Thoracic aorta (tissue), 2 donors: Measurements from ENCODE around the gene PRKCA. TPM values are rescaled to one million over a fixed set of nuclear protein-coding genes. Genes with fewer than 3 reads are reported as not detected.
"Not testable (repeated sequence)": the region's sequence is repeated elsewhere in the genome, so short reads cannot be mapped to it uniquely, and the experiment has no call there.

Source experiments
- ATAC-seq: fragments of 150-250 bp; one replicate; pipeline ENCODE4 v1.8.0; 2017; ENCODE audit warnings: low read depth; ENCODE audit not compliant: insufficient number of reproducible peaks, low FRiP score
- DNase-seq: peaks from one replicate; pipeline ENCODE4 v3.0.0-alpha.2; 2020; ENCODE audit warnings: low spot score
- H3K27ac ChIP-seq, 2 donors: fragments of 200-600 bp; sonication (generic); 1 replicate in 1 of 2; 2 replicates in 1 of 2; pipeline ENCODE4 v1.5.1; 2016; ENCODE audit warnings: mild to moderate bottlenecking in 2 of 2, moderate library complexity in 2 of 2
- H3K27me3 ChIP-seq: fragments of 200-600 bp; sonication (generic); replicated peaks from 2 replicates; pipeline ENCODE4 v1.6.0; 2016; ENCODE audit warnings: mild to moderate bottlenecking; ENCODE audit not compliant: insufficient read depth
- H3K36me3 ChIP-seq: fragments of 200-600 bp; sonication (generic); one replicate; pipeline ENCODE4 v1.5.1; 2016
- H3K4me1 ChIP-seq, 2 donors: fragments of 200-600 bp; sonication (generic); 1 replicate in 1 of 2; 2 replicates in 1 of 2; pipeline versions ENCODE4 v1.5.1 to v1.6.0; 2016; ENCODE audit warnings: low read depth in 2 of 2, mild to moderate bottlenecking in 1 of 2; ENCODE audit not compliant: control insufficient read depth in 1 of 2
- H3K4me3 ChIP-seq: fragments of 200-600 bp; sonication (generic); 2 replicates; pipeline ENCODE4 v1.5.1; 2016; ENCODE audit warnings: mild to moderate bottlenecking
- H3K9me3 ChIP-seq: fragments of 200-600 bp; sonication (generic); 2 replicates; pipeline ENCODE4 v1.5.1; 2016
- total RNA-seq, 2 donors: library from RNA; depleted of rRNA; stranded (reverse); fragments of >200 nt; gene quantifications; one replicate each; pipeline versions ENCODE4 v1.1.0 to v1.2.3, GENCODE V29; 2016
- TF ChIP-seq, protein P1 (sequence below): fragments of 200-600 bp; sonication (generic); IDR thresholded peaks from one replicate; pipeline ENCODE4 v1.5.1; 2019; ENCODE audit warnings: antibody characterized with exemption

PRKCA gene
- total RNA-seq = 10 to 100 TPM in 1 of 2 donors, 1 to 10 TPM in 1; 9.1 to 11.6 TPM

DNA sequence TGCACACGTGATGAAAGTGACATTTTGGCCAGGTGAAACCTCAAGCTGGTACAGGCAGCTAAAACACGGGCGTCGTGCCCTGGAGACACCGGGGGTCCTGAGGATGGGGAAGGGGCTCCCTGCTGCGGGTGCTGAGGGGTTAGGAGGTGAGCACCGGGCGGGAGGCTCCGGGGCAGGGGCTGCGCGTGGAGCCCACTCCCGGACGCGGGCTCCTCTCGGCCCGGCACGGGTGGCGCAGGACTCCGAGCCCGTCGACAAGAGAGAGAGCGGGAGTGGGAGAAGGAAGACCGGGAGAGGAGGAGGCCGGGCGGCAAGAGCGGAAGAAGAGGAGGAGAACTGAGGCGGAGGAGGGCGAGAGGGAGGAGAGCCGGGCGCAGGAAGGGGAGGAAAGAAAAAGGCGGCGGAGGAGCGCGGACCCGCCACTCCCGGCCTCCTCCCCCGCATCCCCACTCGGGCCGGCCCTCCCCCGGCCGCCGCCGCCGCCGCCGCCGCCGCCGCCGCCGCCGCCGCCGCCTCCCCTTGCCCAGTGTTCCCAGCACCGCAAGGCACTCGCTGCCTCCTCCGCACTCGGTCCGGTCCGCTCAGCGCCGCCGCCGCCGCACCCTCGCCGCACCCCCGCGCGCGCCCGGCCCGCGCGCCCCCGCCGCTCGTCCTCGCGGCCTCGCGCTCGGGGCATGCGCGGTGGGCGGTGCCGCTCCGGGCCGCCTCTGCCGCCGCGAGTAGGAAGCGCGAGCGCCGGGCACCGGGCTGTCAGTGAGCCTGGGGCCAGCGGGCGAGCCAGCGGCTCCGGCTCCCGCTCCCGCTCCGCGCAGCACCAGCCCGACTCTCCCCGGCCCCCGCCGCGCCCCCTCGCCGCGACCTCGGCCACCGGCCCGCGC lies at the start of gene PRKCA:
Gene PRKCA (plus strand): TSS at position 750 of the 878 bp plus-strand sequence.
- Histone ChIP-seq H3K27me3 (no peaks in the 10 kb centered on the region), H3K27ac (peak within 1 kb of the TSS; percentile 49 to 51), H3K4me1 (peaks cover 10% of the 10 kb centered on the region in 2 donors), H3K9me3 (no peaks in the 10 kb centered on the region), H3K36me3 (no peaks in the 10 kb centered on the region), H3K4me3 (peak within 1 kb of the TSS; percentile 93)
- TF ChIP-seq, protein P1, sequence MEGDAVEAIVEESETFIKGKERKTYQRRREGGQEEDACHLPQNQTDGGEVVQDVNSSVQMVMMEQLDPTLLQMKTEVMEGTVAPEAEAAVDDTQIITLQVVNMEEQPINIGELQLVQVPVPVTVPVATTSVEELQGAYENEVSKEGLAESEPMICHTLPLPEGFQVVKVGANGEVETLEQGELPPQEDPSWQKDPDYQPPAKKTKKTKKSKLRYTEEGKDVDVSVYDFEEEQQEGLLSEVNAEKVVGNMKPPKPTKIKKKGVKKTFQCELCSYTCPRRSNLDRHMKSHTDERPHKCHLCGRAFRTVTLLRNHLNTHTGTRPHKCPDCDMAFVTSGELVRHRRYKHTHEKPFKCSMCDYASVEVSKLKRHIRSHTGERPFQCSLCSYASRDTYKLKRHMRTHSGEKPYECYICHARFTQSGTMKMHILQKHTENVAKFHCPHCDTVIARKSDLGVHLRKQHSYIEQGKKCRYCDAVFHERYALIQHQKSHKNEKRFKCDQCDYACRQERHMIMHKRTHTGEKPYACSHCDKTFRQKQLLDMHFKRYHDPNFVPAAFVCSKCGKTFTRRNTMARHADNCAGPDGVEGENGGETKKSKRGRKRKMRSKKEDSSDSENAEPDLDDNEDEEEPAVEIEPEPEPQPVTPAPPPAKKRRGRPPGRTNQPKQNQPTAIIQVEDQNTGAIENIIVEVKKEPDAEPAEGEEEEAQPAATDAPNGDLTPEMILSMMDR = no peak
- DNase-seq (peak; percentile 9), ATAC-seq (peak; percentile 70)

DNA sequence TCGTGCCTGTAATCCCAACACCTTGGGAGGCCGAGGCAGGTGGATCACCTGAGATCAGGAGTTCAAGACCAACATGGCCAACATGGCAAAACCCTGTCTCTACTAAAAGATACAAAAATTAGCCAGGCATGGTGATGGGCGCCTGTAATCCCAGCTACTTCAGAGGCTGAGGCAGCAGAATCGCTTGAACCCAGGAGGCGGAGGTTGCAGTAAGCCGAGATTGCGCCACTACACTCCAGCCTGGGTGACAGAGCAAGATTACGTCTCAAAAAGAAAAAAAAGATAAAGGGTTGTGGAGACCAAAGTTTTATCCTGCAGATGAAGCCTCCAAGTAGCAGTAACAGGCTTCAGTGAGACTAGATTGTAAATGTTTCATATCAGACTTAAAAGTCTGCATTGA lies 49.0 kb upstream of the PRKCA start:
- H3K4me1 ChIP-seq, H3K27me3 ChIP-seq, H3K4me3 ChIP-seq, H3K27ac ChIP-seq, H3K9me3 ChIP-seq, ATAC-seq, DNase-seq, H3K36me3 ChIP-seq: not testable (repeated sequence)

DNA sequence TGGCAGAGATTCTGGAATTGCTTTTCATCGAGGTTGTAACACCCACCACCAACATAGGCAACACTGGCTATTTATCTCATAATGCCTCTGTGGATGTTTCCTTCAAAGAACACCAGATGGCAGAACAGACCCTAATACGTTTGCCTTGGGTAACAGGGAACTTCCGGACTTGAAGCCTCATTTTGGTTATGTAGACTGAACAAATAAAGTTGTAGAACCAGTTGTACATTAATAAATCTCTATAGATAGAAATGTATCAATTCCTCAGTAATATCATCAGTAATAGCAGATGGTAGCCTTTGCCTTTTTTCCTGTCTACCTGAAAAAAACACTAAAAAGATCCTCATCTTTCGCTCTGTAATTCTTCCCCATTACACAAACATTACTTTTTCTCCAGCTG lies 47.3 kb upstream of the PRKCA start:
- Histone ChIP-seq H3K9me3 (no peaks in the 10 kb centered on the region), H3K4me3 (no peak overlapping the region), H3K4me1 (no peaks in the 10 kb centered on the region), H3K27ac (no peak overlapping the region), H3K27me3 (no peaks in the 10 kb centered on the region), H3K36me3 (no peaks in the 10 kb centered on the region)
- no peak for ATAC-seq
- TF ChIP-seq, protein P1 = peak; percentile 62
- no peak for DNase-seq

DNA sequence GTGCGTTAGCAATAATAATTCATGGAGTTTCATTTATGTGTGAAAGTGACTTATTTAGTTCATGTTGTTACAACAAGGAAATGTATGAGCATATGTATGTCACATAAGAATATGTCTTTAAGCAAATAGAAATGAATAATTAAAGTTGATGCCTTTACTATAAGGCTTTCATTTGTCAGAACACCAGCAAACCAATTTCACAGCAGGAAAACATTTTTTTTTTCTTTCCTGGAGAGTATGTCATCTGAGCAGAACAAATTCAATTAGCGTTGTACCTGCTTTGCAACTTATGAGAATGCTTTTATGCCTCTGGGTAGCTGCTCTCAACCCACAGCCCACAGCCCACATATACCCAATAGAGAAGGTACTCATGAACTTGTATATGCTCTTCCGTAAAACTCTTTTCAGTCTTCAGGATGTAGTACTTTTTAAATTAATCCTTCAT lies 46.9 kb upstream of the PRKCA start:
- Histone ChIP-seq H3K27ac (no peak overlapping the region), H3K4me1 (no peaks in the 10 kb centered on the region), H3K9me3 (no peaks in the 10 kb centered on the region), H3K27me3 (no peaks in the 10 kb centered on the region), H3K36me3 (no peaks in the 10 kb centered on the region), H3K4me3 (no peak overlapping the region)
- DNase-seq = no peak
- TF ChIP-seq, protein P1 = no peak
- no peak for ATAC-seq

DNA sequence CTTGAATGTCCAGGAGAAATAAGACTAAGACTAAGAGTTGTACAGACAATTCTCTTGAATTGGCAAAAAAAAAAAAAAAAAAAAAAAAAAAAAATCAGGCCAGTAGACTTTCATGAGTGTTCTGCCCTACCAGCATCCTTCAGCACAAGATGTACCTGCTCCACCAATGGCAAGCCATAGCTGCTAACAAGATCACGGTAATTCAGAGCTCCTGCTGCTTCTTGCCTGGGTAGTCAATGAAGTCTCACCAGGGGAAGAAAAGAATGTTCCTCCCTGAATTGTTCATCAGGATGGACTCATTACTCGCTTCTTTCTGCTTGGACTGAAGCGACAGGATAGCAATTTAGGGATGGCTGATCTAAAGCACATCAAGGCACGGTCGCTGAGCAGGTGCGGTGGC lies 42.1 kb upstream of the PRKCA start:
- DNase-seq = no peak
- no peaks in the 10 kb centered on the region for H3K4me1 ChIP-seq
- H3K9me3 ChIP-seq = no peaks in the 10 kb centered on the region
- no peak overlapping the region for H3K4me3 ChIP-seq
- no peaks in the 10 kb centered on the region for H3K36me3 ChIP-seq
- no peak for ATAC-seq
- H3K27ac ChIP-seq = no peak overlapping the region
- TF ChIP-seq, protein P1 = no peak
- H3K27me3 ChIP-seq = no peaks in the 10 kb centered on the region
